Right cardiac atrium (tissue), 5 donors: ENCODE results near the gene GALNTL6. TPM values are rescaled to one million over a fixed set of nuclear protein-coding genes. Genes with fewer than 3 reads are reported as not detected.
"Not testable (repeated sequence)": the region's sequence is repeated elsewhere in the genome, so short reads cannot be mapped to it uniquely, and the experiment has no call there.

Experiments
- ATAC-seq, 2 donors: fragments of 200-7000 bp; cut with Tn5 transposase; one replicate each; pipeline versions ENCODE4 v1.8.0 to v1.9.1; 2020; ENCODE audit warnings: moderate library complexity in 2 of 2, mild to moderate bottlenecking in 1 of 2
- DNase-seq, 3 donors: peaks; one replicate each; pipeline ENCODE4 v3.0.0-alpha.2; 2020
- H3K27ac ChIP-seq: one replicate; pipeline ENCODE4 v1.5.1; 2013; ENCODE audit warnings: mild to moderate bottlenecking, low read length, control low read depth, moderate library complexity
- H3K27me3 ChIP-seq: one replicate; pipeline ENCODE4 v1.6.1; 2013; ENCODE audit not compliant: control insufficient read depth, insufficient read depth
- H3K4me1 ChIP-seq: one replicate; pipeline ENCODE4 v1.6.1; 2013; ENCODE audit warnings: low read length; ENCODE audit not compliant: control insufficient read depth, insufficient read depth
- H3K4me3 ChIP-seq: one replicate; pipeline ENCODE4 v1.5.1; 2013; ENCODE audit warnings: low read length, control low read depth
- H3K9me3 ChIP-seq: one replicate; pipeline ENCODE4 v1.6.1; 2013; ENCODE audit warnings: low read length; ENCODE audit not compliant: control insufficient read depth
- WGBS: extraction: QIAGEN DNeasy Blood & Tissue Kit; methylation state at CpG from one replicate; pipeline ENCODE4 v1.1.7; 2013; 5-methylcytosine and 5-hydroxymethylcytosine counted together
- intact Hi-C, 4 donors: fragments of 100-400 bp; cut with DNase I; formaldehyde crosslinking; loops; one replicate each; pipeline versions ENCODE4 v1.11.0 to v1.14.0; 2022 to 2023
- polyA plus RNA-seq: library from polyadenylated mRNA; stranded (reverse); fragments of 200-250 nt; gene quantifications from one replicate; pipeline ENCODE4 v1.2.3, GENCODE V29; 2013
- total RNA-seq, 4 donors: library from RNA; stranded (reverse); fragmentation: NEBNext Ultra II Directional; extraction: Animal tissue kit (Norgen Biotek cat#: 25700); gene quantifications; one replicate each; pipeline ENCODE4 v1.2.1, GENCODE V29; 2021
- donor health status: healthy with polysubstance abuse.
- donor health status: DM: no; HTN: yes; CAD: no.
- donor health status: DM: no; HTN: no; CAD: no.
- donor health status: DM: no; HTN: yes; CAD: no; lungs with severe emphysema.
- donor health status: DM: yes; HTN: yes; CAD: no.

GALNTL6 gene
- total and polyA plus RNA-seq, 5 donors: not detected

DNA sequence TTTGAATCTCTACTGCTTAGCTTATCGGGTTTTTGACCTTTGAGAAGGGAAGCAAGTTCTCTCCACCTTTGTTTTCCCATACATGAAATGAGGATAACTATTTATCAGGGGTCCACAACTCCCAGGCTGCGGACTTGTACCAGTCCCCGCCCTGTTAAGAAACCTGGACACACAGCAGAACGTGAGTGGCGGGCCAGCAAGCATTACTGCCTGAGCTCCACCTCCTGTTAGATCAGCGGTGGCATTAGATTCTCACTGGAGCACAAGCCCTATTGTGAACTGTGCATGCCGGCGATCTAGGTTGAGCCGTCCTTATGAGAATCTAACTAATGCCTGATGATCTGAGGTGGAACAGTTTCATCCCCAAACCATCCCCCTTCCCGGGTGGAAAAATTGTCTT lies 579.5 kb downstream of the GALNTL6 start:
- intact Hi-C loops: no loop called here
- WGBS: 86% methylated on average over 10 of the region's 10 CpGs
- H3K27ac ChIP-seq: no peak overlapping the region
- H3K4me1 ChIP-seq: no peaks in the 10 kb centered on the region
- H3K27me3 ChIP-seq: no peaks in the 10 kb centered on the region
- DNase-seq (no peak), ATAC-seq (no peak)
- no peaks in the 10 kb centered on the region for H3K9me3 ChIP-seq
- H3K4me3 ChIP-seq: no peak overlapping the region

DNA sequence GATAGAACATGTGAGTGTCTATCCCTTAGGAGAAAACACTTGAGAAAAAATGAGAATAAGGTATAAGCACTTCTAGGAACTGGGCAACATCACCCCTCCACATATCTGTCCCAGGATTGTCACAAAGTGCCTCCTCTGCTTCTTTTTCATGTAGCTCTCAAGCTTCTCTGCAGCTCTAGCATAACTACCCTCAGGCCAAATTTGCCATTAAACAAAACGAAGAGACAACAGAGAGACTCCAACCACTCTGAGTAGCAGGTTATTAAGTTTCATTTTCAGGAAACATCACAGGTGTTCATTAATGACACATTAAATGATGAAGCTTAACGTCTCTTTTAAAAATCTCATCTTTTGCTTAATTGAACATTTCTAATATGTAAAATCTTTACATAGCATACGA lies 580.0 kb downstream of the GALNTL6 start:
- no peak overlapping the region for H3K4me3 ChIP-seq
- intact Hi-C loops: no loop called here
- WGBS: 69% methylated on average over 3 of the region's 3 CpGs
- no peaks in the 10 kb centered on the region for H3K9me3 ChIP-seq
- no peak for ATAC-seq
- DNase-seq: no peak
- no peak overlapping the region for H3K27ac ChIP-seq
- no peaks in the 10 kb centered on the region for H3K27me3 ChIP-seq
- H3K4me1 ChIP-seq: no peaks in the 10 kb centered on the region

DNA sequence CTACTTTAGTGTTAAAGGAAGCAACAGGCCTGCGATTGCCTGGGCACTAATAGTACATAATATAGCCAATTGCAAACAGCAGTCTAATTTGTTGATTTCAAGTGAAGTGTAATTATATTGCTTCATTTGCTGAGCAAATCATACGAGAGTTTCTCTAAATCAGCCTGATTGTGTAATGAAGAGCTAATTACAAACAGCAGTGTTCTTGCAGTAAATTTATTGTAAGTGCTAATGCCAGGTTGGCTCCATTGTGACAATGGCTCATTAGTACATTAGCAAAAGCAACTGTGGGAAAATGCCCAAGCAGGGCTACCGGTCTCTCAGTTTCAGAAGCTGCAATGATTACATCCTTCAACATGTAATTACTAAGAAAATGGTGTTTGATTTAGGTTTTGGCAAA lies 591.5 kb downstream of the GALNTL6 start:
- 84% methylated on average over 3 of the region's 3 CpGs for WGBS
- ATAC-seq (no peak), DNase-seq (no peak)
- intact Hi-C loops: no loop called here
- no peak overlapping the region for H3K4me3 ChIP-seq
- no peaks in the 10 kb centered on the region for H3K9me3 ChIP-seq
- no peak overlapping the region for H3K27ac ChIP-seq
- no peaks in the 10 kb centered on the region for H3K4me1 ChIP-seq
- no peaks in the 10 kb centered on the region for H3K27me3 ChIP-seq

DNA sequence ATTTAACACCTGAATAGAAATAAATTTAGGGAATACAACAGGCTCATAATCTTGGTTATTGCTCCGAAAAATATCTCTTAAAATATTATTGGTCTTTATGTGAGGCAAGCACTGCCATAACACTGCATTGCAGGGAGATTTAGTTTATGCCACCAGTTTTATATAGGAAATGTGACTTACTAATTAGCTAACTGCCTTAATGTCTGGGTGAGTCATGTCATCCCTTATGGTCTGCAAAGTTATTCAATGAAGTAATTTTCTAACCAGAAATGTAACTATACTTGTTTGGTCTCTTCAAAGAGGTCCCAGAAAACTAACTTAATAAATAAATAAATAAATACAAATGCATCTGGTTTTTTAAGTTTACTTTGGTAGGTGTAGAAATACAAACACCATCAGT lies 597.2 kb downstream of the GALNTL6 start:
- Histone ChIP-seq H3K4me3 (no peak overlapping the region), H3K9me3 (no peaks in the 10 kb centered on the region), H3K27me3 (no peaks in the 10 kb centered on the region), H3K27ac (no peak overlapping the region), H3K4me1 (no peaks in the 10 kb centered on the region)
- DNase-seq (no peak), ATAC-seq (no peak)
- intact Hi-C loops: no loop called here
- WGBS: 76% methylated on average over 1 of the region's 1 CpG

DNA sequence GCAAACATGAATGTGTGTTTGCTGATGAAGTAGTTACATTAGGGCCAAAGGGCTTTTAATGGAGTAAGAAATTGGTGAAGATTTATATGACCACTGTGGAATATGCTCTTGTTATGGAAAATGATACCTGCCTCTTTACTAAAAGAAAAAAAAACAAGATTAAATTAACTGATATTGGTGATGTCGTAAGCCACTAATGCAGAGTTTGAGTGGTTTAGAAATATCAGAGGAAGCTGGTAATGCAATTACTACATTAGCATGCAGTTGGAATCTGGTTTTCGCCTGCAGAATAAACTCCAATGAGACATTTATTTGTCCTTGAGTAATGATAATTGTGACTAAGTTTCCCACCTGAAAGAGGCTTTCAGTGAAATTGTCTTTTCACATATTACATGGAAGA lies 597.9 kb downstream of the GALNTL6 start:
- ATAC-seq: no peak
- H3K9me3 ChIP-seq: no peaks in the 10 kb centered on the region
- no peak overlapping the region for H3K27ac ChIP-seq
- no peak overlapping the region for H3K4me3 ChIP-seq
- WGBS: 85% methylated on average over 2 of the region's 2 CpGs
- intact Hi-C loops: no loop called here
- DNase-seq: no peak
- H3K4me1 ChIP-seq: no peaks in the 10 kb centered on the region
- H3K27me3 ChIP-seq: no peaks in the 10 kb centered on the region

DNA sequence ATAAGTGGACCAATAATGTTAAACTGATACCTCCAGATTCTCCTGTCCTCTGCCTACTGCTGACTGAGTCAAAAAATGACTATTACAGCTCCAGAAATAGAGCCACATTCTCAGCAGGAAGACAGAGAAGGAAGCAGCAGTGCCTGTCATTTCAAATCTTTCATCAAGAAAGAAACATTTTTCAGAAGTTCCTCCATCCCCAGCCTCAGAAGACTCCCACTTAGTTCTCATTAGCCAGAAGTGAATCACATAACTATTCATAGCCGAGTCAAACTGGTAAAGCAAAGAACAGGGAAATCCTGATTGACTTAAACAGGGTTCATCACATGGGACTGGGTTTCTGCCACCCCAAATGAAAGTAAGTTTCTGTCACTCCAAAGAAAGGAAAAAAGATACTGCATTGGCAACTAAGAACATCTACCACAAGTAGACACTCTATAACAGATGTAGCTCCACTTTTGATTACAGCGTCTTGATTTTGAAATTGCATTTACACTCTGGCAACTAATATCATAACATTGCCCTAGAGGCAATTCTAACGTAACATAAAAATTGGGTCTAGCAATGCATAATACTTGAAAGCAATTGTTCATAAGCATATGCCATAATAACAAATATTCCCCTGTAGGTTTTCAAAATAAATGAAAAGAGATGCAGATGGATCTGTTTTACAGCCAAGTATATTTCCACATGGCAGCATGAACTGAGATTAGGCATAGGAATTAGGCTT lies 599.8 kb downstream of the GALNTL6 start:
- ATAC-seq (no peak), DNase-seq (no peak)
- Histone ChIP-seq H3K9me3 (no peaks in the 10 kb centered on the region), H3K4me3 (no peak overlapping the region), H3K4me1 (no peaks in the 10 kb centered on the region), H3K27me3 (no peaks in the 10 kb centered on the region), H3K27ac (no peak overlapping the region)
- WGBS: 68% methylated on average over 3 of the region's 3 CpGs
- intact Hi-C loops: no loop called here

DNA sequence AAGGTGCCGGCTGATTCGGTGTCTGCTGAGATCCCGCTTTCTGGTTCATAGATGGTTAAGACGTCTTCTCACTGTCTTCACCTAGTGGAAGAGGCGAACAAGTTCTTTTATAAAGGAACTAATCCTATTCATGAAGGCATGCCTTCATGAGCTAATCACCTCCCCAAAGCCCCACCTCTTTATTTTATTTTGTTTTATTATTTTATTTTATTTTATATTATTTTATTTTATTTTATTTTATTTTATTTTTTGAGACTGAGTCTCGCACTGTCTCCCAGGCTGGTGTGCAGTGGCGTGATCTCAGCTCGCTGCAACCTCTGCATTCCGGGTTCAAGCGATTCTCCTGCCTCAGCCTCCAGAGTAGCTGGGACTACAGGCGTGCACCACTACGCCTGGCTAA lies 615.8 kb downstream of the GALNTL6 start:
- WGBS: 90% methylated on average over 12 of the region's 12 CpGs
- H3K4me3 ChIP-seq, ATAC-seq, intact Hi-C loops, H3K4me1 ChIP-seq, H3K27ac ChIP-seq, H3K27me3 ChIP-seq, H3K9me3 ChIP-seq, DNase-seq: not testable (repeated sequence)

DNA sequence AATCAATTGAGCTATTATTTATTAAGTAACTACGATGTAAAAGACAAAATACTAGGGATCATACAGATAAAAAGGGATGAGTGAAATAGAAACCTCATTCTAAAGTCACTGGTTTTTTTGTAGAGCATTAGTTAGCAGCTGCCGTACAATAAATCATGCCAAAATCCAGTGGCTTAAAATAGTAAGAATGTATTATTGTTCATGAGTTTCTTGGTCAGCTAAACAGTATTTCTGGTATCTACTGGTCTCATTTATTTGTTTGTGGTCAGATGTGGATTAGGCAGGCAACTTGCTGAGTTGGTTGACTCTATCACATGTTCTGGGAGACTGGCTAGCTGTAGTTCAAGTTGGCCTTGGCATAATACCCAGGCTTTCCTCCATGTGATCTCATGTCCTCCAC lies 667.3 kb downstream of the GALNTL6 start:
- 75% methylated on average over 2 of the region's 2 CpGs for WGBS
- H3K27me3 ChIP-seq: no peaks in the 10 kb centered on the region
- no peaks in the 10 kb centered on the region for H3K9me3 ChIP-seq
- ATAC-seq (no peak), DNase-seq (no peak)
- no peak overlapping the region for H3K4me3 ChIP-seq
- H3K27ac ChIP-seq: no peak overlapping the region
- intact Hi-C loops: no loop called here
- no peaks in the 10 kb centered on the region for H3K4me1 ChIP-seq

DNA sequence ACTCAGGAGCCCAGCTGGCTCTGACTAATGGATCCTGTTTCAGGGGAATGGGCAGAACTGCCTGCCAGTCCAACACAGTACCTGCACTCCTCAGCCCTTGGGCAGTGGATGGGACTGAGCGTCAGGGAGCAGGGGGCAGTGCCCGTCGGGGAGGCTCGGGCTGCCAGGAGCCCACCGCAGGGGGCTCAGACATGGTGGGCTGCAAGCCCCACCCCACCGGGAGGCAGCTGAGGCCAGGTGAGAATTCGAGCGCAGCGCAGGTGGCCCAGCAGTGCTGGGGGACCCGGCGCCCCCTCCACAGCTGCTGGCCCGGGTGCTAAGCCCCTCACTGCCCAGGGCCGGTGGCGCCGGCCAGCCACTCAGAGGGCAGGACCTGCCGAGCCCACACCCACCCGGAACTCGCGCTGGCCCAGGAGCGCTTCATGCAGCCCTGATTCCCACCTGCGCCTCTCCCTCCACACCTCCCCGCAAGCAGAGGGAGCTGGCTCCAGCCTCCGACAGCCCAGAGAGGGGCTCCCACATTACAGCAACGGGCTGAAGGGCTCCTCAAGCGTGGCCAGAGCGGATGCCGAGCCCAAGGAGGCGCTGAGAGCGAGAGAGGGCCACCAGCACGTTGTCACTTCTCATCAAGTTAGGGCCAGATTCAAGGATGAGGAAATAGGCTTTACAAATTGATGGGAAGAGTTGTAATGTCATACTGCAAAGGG lies 668.8 kb downstream of the GALNTL6 start:
- Histone ChIP-seq H3K4me1 (no peaks in the 10 kb centered on the region), H3K27ac (no peak overlapping the region), H3K9me3 (no peaks in the 10 kb centered on the region), H3K27me3 (no peaks in the 10 kb centered on the region), H3K4me3 (no peak overlapping the region)
- intact Hi-C loops: no loop called here
- peak in 2 of 3 donors; percentile 32 to 35 for DNase-seq
- ATAC-seq: no peak
- 89% methylated on average over 30 of the region's 30 CpGs for WGBS

DNA sequence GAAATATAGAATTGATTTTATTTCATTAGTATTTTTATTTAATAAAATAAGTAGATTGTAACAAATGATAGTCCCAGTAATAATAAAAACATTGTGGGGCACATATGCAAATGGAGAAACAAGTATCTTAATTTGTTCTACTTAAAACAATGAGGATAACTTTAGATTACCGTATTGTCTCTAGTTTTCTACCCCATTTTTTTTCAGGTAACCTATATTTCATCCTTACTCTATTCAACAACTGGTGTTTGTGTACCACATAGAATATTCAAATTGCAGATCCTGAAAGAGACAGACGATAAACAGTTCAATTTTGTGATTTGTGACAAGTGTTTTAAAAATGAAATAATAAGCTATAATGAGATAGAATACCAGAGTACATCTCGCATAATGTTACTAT lies 671.8 kb downstream of the GALNTL6 start:
- Histone ChIP-seq H3K4me3 (no peak overlapping the region), H3K27me3 (no peaks in the 10 kb centered on the region), H3K4me1 (no peaks in the 10 kb centered on the region), H3K9me3 (no peaks in the 10 kb centered on the region), H3K27ac (no peak overlapping the region)
- intact Hi-C loops: no loop called here
- DNase-seq (no peak), ATAC-seq (no peak)
- 87% methylated on average over 3 of the region's 3 CpGs for WGBS

DNA sequence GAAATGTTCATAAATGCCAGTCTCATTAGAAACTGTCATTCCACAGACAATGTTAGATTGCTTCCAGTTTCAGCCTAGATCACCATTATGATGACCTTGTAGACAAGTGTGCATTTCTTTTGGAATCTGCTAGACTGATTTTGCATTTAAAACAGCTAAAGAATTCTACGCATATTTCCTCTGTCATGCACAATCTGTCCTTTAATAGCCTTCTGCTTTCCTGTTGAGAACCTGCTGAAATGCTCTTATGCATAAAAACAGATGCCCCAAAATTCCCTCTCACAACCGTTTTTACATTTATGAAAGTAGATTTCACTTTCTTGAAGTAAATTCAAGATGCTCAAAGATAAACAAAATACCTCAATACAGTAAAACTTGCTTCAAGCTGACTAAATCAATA lies 673.3 kb downstream of the GALNTL6 start:
- Histone ChIP-seq H3K27me3 (no peaks in the 10 kb centered on the region), H3K4me1 (no peaks in the 10 kb centered on the region), H3K27ac (no peak overlapping the region), H3K9me3 (no peaks in the 10 kb centered on the region), H3K4me3 (no peak overlapping the region)
- 69% methylated on average over 2 of the region's 2 CpGs for WGBS
- DNase-seq (no peak), ATAC-seq (no peak)
- intact Hi-C loops: no loop called here
